ES-I3 (cell line): Measurements from ENCODE around the gene NEURL1B.

ENCODE experiments used
- H3K36me3 ChIP-seq: 2 replicates; pipeline ENCODE4 v1.6.1; 2013; ENCODE audit warnings: mild to moderate bottlenecking, low read length, control low read depth, moderate library complexity; ENCODE audit not compliant: insufficient read depth
- H3K4me1 ChIP-seq: 2 replicates; pipeline ENCODE4 v1.6.1; 2013; ENCODE audit warnings: mild to moderate bottlenecking, control low read depth, low read length; ENCODE audit not compliant: insufficient read depth
- H3K9ac ChIP-seq: 2 replicates; pipeline ENCODE4 v1.6.1; 2013; ENCODE audit warnings: low read depth, mild to moderate bottlenecking, low read length, moderate library complexity
- H3K9me3 ChIP-seq: 2 replicates; pipeline ENCODE4 v1.6.1; 2013; ENCODE audit warnings: mild to moderate bottlenecking, low read length, moderate library complexity; ENCODE audit not compliant: control insufficient read depth, insufficient read depth

Gene NEURL1B, protein sequence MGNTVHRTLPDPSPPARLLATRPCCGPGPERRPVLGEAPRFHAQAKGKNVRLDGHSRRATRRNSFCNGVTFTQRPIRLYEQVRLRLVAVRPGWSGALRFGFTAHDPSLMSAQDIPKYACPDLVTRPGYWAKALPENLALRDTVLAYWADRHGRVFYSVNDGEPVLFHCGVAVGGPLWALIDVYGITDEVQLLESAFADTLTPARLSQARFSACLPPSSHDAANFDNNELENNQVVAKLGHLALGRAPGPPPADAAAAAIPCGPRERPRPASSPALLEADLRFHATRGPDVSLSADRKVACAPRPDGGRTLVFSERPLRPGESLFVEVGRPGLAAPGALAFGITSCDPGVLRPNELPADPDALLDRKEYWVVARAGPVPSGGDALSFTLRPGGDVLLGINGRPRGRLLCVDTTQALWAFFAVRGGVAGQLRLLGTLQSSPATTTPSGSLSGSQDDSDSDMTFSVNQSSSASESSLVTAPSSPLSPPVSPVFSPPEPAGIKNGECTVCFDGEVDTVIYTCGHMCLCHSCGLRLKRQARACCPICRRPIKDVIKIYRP

DNA sequence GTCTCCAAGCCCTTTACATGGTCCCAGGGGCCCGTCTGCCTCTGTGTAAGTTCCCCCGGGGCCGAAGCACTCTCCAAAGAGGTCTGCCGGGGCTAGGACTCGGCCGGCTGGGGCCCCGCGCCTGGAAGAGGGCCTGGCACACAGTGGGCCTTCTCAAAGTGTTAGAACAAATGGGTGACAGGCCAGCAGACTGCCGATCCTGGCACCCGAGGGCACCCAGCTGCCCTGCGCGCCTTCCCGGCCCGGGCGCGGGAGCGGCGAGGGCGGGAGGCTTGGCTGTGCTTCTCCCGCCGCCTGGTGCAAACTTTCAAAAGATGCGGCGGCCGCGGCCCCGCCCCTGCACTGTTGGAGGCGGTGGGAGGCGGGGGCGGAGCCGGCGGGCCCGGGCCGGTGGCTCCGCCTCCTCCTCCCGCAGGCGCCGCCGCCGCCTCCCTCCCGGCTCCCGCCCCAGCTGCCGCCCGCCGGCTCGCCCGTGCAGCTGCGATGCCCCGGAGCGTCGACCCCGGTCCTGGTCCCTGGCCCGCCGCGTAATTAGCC, at the start of gene NEURL1B:
Gene NEURL1B, plus strand, starts transcription at position 442 of the 537 bp plus-strand sequence. CDS start 144 bp downstream, outside the sequence.
- peaks cover 23% of the 10 kb centered on the region for H3K4me1 ChIP-seq
- no peaks in the 10 kb centered on the region for H3K36me3 ChIP-seq
- H3K9me3 ChIP-seq: no peaks in the 10 kb centered on the region
- peak within 1 kb of the TSS; percentile 83 for H3K9ac ChIP-seq

DNA sequence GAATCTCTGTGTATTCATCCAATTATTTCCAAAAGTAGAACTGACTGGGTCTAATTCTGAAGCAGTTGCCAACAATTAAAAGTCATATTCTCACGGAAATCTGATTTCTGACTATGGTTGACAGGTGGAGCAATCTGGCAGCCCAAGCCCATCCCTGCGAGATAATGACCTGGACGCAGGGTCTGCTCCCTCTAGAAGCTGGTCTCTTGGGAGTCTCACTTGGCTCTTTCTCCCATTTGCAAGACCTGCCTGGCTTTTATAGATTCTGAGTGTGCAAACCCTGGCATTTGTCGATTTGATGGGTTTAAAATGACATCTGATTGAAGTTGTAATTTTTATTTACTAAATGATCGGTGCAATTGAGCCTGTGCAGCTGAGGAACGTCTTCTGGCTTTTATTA, 49.4 kb upstream of the NEURL1B start:
- Histone ChIP-seq H3K9ac (no peak overlapping the region), H3K36me3 (no peaks in the 10 kb centered on the region), H3K9me3 (no peaks in the 10 kb centered on the region), H3K4me1 (peaks cover 14% of the 10 kb centered on the region; the same call in 1 of the 2 replicates)

DNA sequence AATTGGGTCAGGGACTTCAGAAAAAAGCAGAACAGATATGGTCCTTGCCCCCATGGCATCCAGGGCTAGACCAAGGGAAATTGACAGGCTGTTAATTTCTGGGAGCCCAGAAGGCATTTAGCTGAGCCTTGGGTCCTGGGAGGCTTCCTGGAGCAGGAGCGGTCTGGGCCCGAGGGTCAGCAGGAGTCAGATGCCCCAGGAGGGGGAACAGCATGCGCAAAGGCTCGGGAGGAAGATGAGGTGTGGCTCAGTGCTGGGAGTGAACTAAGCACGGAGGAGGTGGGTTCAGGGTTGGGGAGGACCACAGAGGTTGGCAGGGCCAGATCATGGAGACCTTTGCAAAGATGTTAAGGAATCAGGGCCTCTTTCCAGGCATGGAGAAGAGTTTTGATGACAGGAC, 48.2 kb upstream of the NEURL1B start:
- peaks cover 9% of the 10 kb centered on the region; the same call in 1 of the 2 replicates for H3K4me1 ChIP-seq
- no peaks in the 10 kb centered on the region for H3K9me3 ChIP-seq
- no peak overlapping the region for H3K9ac ChIP-seq
- H3K36me3 ChIP-seq: no peaks in the 10 kb centered on the region; the same call in 1 of the 2 replicates

DNA sequence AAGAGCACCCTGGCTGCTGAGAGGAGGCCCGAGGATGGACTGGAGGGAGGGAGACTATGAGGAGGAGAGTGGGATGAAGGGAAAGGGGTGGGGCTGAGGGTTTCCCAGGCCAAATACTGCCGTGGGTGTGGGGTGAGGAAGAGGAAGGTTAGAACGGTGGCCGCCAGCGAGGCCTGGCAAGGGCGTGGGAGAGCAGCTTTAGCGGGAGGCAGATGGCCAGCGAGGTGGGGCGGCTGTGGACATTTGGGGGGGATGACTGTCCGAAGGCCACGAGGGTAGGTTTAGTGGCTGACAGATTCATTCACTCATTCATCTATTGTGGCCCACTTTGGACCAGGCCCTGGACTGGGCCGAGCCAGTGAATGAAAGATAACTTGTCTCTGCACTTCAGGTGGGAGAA, 47.8 kb upstream of the NEURL1B start:
- H3K36me3 ChIP-seq: no peaks in the 10 kb centered on the region; the same call in 1 of the 2 replicates
- no peak overlapping the region for H3K9ac ChIP-seq
- H3K4me1 ChIP-seq: peaks cover 9% of the 10 kb centered on the region; the same call in 1 of the 2 replicates
- no peaks in the 10 kb centered on the region for H3K9me3 ChIP-seq

DNA sequence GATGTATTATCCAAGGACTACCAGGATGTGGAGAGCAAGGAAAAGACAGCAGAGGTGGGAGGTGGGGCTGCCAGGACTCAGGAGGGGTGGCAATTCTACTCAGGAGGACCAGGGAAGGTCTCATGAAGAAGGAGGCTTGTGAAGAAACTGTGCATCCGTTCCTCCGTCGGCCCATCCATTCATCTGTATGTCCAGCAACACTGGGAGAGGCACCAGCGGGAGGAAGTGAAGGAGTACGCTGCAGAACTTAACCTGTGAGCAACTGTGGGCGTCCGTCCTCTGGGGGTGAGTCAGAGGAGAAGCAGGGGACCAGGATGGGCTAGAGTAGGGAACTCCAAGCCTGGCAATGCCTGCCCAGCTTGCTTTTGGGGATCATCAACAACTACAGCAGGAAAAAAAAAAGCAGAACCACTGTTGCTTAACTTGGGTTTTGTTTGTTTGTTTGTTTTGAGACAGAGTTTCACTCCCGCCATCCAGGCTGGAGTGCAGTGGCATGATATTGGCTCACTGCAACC, 47.3 kb upstream of the NEURL1B start:
- Histone ChIP-seq H3K9ac (no peak overlapping the region), H3K36me3 (no peaks in the 10 kb centered on the region; the same call in 1 of the 2 replicates), H3K4me1 (peaks cover 9% of the 10 kb centered on the region; the same call in 1 of the 2 replicates), H3K9me3 (no peaks in the 10 kb centered on the region)

DNA sequence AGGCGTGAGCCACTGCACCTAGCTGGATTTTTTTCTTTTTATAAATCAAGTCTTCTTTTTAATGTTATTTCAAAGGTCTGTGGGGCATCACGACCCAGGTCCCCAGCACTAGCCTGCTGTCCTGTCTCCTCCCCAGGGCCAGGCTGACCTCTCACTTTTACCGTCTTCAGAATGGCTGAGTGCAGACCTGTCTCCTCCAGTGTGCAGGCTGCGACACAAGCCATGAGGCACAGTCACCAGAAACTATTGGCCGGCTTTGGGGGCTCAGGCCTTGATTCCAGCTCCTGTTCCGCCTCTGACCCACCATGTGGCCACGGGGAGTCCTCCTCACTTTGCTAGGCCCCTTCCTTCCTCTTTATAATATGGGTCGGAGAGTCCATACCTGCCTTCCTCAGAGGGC, 46.6 kb upstream of the NEURL1B start:
- Histone ChIP-seq H3K4me1 (peaks cover 9% of the 10 kb centered on the region; the same call in 1 of the 2 replicates), H3K9ac (no peak overlapping the region), H3K36me3 (no peaks in the 10 kb centered on the region; the same call in 1 of the 2 replicates), H3K9me3 (no peaks in the 10 kb centered on the region)

DNA sequence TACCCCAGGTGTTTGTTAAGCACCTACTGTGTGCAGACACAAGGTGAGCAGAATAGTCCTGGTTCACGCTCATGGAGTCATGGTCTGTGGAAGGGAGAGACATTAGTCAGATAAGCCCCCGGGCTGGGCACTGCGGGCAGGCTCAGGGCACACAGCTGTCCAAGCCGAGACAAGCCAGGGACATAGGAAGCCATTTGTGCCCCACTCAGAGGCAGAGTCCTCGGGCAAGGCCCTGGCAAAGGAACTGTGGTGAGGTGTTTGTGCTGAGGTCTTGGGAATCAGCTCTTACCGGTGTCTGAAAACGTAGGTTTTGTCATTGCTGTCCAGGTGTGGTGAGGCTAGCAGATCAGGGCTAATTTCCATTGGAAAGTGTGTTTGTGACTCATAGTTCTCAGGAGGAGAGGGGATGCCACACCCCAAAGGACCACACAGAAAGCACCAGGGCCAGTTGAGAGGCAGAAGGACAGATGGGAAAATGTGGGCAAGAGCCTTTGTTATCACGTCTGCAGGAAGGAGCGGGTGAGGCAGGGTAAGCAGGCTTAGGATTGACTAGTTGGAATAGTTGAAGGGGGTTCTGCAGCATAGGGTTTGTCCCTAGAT, 46.1 kb upstream of the NEURL1B start:
- H3K36me3 ChIP-seq: no peaks in the 10 kb centered on the region; the same call in 1 of the 2 replicates
- no peak overlapping the region for H3K9ac ChIP-seq
- no peaks in the 10 kb centered on the region for H3K9me3 ChIP-seq
- peaks cover 9% of the 10 kb centered on the region; the same call in 1 of the 2 replicates for H3K4me1 ChIP-seq

DNA sequence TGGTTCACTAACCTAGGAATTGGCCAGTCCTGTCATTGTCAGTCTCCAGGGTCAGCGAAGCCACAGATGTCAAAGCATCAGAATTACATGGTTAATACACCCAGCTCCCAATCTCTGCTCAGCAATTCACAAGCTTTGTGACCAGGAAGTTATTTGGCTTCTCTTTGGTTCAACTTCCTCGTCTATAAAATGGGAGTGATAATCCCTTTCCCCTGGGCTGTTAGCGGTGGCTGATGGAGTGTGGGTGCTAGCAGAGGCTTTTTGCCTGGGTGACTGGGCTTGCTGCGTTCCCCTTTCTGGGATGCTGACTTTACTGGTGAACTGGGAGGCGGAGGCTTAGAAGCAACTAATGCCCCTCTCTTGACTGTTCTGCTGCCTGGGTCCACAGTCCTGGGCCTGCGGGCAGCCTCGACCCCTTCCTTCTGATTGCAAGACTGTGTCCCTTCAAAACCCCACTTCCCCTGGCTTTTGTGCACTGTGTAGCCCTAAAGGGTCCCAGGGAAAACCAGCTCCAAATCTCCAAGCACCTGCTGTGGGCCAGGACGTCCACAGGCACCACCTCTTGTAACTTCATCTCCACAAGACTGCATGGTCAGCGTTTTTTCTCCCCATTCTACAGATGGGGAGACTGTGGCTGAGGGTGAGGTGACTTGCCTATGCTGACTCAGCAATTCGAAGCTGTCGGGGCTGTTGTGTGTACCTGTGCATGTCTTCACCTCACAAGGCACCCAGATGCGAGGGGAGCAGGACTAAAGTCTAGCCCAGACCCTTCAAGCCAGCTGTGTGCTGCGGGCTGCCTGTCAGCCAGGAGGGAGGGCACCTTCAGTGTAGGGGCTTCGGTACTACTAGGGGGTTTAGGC, 45.2 kb upstream of the NEURL1B start:
- H3K36me3 ChIP-seq: no peaks in the 10 kb centered on the region; the same call in 1 of the 2 replicates
- no peaks in the 10 kb centered on the region for H3K9me3 ChIP-seq
- peaks cover 9% of the 10 kb centered on the region; the same call in 1 of the 2 replicates for H3K4me1 ChIP-seq
- H3K9ac ChIP-seq: no peak overlapping the region

DNA sequence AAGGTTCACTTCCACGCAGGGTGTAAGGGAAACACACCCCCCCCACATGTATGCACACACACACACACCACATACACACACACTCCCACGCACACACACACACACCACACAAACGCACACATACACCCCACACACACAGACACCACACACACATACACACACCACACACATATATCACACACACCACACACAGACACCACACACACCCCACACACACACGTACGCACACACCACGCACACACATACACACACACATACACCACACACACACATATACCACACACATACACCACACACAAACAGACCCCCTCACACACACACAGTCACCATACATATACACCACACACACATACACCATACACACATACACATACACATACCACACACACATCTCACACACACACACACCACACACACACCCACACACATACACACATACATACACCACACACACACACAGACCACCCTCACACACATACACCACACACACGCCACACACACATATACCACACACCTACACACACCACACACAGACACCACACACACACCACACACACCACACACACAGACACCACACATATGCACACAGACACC, 44.3 kb upstream of the NEURL1B start:
- Histone ChIP-seq H3K9me3 (no peaks in the 10 kb centered on the region), H3K9ac (no peak overlapping the region), H3K4me1 (peaks cover 9% of the 10 kb centered on the region; the same call in 1 of the 2 replicates), H3K36me3 (no peaks in the 10 kb centered on the region; the same call in 1 of the 2 replicates)

DNA sequence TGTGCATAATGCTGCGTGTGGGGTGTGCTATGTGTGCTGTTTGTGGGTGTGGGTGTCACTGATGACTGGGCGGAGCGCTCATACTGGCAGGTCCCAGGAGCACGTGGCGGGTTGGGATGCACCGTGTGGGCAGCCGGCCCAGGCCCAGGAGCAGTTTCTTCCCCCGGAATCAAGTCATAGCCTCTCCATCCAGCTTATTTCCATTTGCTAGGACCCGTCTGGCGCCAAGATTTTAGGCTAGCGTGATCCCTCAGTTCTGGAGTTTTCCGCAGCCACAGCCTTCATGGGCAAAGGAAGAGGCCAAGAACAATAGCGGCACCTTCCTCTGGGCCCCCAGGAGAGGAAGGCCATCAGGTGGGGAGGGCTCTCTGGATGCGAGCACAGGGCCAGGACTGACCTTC, 43.3 kb upstream of the NEURL1B start:
- Histone ChIP-seq H3K9me3 (no peaks in the 10 kb centered on the region), H3K9ac (no peak overlapping the region), H3K4me1 (peaks cover 9% of the 10 kb centered on the region; the same call in 1 of the 2 replicates), H3K36me3 (no peaks in the 10 kb centered on the region; the same call in 1 of the 2 replicates)

DNA sequence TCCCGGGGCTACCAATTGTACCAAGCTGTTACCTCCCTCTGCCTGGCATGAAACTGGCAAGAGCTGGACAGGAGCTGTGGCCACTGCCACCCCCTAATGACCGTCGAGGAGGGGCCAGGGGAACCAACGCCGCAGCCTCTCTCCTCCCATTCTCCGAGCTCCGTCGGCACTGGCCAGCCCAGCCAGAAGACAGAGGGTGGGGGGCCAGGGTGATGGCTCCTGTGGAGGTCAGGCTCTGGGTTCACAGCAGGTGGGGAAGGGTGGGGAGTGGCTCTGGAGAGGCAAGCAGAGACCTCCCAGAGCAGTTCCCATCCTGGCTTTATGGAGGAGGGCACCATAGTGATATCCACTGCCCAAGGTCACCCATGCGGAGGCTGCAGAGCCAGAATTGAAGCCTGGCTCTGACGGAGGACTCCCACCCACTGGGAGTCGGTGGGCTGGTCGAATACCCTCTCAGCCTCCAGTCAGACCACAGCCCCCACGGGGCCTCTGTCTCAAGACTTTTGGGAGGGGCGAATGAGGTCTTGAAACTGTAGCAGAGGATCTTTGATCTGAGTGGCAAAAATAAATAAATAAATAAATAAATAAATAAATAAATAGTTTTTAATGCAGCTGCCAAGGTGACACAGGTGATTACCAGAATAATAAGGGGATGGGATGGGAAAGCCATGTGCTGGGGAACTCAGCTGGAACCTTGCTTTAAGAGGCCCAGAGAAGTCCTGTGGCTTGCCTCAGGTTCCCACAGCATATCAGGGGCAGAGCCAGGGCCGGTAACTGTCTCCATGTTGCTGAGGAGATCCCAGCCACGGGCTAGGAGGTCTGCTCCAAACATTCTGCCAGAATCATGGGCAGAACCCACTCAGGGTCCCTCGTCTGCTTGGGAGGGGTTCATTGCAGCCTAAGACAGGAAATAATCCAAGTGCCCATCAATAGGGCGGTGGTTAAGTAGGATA, 42.5 kb upstream of the NEURL1B start:
- H3K9ac ChIP-seq: no peak overlapping the region
- no peaks in the 10 kb centered on the region; the same call in 1 of the 2 replicates for H3K36me3 ChIP-seq
- H3K9me3 ChIP-seq: no peaks in the 10 kb centered on the region
- H3K4me1 ChIP-seq: peaks cover 9% of the 10 kb centered on the region; the same call in 1 of the 2 replicates

DNA sequence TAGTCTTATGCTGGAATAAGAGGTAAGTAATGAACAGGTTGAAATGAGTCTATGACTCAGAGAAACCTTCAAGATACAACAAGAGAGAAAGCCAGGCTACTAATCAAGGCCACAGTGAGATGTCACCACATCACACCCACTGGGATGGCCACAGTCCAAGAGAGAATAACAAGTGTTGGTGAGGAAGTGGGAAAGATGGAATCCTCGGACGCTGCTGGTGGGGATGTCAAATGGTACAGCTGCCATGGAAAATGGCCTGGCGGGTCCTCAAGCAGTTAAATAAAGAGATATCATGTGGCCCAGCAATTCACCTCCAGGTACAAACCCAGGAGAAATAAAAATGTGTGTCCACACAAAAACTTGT, 41.9 kb upstream of the NEURL1B start:
- H3K4me1 ChIP-seq: peaks cover 9% of the 10 kb centered on the region; the same call in 1 of the 2 replicates
- no peaks in the 10 kb centered on the region for H3K9me3 ChIP-seq
- no peaks in the 10 kb centered on the region; the same call in 1 of the 2 replicates for H3K36me3 ChIP-seq
- H3K9ac ChIP-seq: no peak overlapping the region
